HG03175 (cell line): ENCODE results near the gene PSD.
A peak's percentile ranks its signal among the peaks of the same experiment; 100 is the strongest.
"Not testable (repeated sequence)": the region's sequence is repeated elsewhere in the genome, so short reads cannot be mapped to it uniquely, and the experiment has no call there.

Experiments
- ATAC-seq: cut with Tn5 transposase; IDR thresholded peaks from one replicate; pipeline ENCODE4 v1.9.1; 2021; ENCODE audit warnings: mild to moderate bottlenecking, moderate library complexity; ENCODE audit not compliant: unreplicated experiment

The PSD gene

DNA sequence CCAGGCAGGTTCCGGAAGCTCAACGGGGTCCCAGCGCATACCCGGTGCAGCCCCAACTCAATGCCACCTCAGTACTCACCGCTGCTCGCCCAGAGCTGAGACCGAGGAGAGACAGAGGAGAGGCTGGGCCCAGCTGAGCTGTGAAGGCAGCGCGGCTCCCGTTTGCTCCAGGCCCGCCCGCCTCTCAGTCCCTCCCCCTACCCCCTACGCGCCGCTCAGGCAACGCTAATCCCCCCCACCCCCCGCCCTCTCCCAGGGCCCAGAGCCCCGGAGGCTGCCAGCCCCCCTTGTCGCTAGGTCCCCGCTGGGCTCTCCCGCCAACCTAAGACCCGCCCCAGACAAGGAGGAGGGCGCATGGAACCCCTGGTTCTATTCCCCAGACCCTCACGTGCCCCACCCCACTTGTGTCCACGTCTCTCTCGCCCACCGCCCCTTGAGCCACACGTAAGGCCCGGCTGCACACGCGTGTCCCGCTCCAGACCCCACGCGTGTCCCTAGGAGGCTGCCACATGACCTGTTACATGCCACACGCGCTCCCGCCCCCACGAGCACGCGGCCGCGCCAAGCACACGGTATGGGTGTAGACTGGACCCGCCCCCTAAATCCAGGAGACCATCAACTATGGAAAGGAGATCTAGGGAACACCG, at the start of gene PSD:
Gene PSD, minus strand, starts transcription at position 164 of the 647 bp plus-strand sequence. CDS start 1,747 bp downstream, outside the sequence.
- ATAC-seq: no peak

DNA sequence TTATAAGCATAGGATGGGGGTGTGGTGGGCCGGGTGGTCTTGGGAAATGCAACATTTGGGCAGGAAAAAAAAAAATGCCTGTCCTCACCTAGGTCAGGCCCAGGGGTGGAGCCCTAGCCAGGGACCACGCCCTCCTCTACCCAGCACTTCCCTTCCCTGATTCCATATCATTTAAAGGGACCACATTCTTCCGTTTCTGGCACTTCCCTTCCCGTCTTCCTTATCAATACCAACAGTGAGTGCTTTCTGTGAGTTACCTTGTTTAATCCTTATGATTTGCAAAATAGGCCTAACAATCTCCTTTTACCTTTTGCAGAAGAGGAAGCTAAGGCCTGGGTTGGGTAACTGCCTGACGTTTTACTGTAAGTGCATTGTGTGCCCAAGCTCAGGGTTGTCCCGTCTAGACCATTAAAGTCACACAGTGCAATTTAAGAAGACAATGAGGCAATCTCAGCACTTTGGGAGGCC, 49.4 kb upstream of the PSD start:
- ATAC-seq: no peak

DNA sequence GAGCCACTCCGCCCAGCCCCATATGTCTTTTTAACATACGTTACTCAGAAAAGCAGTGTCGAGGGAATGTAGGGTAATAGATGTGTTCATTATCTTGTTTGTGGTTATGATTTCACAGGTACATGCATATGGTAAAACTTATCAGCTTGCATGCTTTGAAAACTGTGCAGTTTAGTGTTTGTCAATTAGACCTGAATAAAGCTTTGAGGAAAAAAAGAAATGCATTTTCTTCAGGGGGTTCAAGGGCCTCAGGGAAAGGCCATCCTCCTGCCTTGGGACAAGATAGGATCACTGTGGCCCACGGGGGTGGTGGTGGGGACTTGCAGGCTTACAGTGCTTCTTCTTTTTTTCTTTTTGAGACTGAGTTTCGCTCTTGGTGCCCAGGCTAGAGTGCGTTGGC, 48.7 kb upstream of the PSD start:
- ATAC-seq: no peak

DNA sequence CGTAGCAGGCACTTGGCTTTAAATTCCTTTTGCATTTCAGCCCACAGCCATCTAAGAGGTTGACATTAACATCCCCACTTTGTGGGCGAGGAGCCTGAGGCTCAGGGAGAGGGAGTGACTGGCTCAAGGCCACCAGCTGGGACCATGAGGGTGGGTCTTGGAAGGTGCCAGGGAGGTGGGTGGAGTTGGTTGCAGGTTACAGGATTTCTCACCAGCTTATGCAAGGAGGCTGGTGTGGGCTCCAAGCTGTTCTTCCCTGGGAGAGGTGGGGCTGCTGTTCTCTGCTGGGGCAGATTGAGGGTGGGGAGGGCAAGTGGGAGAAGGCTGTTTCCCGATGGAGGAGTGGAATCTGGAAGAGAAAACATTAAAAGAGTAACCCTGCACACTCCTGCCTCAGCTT, 46.9 kb upstream of the PSD start:
- ATAC-seq: no peak

DNA sequence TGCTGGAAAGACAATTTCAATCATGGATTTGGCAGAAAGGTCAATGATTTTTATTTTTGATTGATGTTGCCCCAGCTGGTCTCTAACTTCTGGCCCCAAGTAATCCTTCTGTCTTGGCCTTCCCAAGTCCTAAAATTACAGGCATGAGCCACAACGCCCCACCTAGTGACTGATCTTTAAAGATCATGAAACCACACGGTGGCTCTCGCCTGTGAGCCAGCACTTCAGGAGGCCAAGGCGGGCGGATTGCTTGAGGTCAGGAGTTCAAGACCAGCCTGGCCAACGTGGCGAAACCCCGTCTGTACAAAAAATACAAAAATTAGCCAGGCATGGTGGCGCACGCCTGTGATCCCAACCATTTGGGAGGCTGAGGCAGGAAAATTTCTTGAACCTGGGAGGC, 45.4 kb upstream of the PSD start:
- ATAC-seq: no peak

DNA sequence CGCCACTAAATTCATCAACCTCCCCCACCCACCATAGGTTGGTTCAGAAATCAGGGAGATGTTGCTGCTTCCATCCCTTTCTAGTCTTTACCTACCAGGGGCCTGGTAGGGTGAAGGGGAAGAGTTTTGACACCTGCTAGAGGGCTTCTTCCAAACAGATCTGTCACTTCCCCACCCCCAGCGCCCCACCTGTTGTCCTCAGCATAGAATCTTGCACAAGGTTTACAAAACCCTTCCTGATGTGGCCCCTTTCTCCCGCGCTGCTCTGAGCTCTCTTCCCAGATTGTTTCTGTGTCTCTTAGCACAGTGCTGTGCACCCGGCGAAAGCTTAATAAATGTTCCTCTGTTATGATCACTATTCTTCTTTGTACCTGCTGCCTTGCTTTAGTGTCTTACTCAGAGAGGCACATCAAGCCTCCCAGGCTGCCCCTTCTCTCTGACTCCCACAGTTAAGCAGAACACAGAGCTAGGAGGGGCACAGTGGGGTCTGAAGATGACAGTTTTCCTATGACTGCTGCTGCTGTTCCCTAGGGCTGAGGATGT, 44.0 kb upstream of the PSD start:
- ATAC-seq: no peak

DNA sequence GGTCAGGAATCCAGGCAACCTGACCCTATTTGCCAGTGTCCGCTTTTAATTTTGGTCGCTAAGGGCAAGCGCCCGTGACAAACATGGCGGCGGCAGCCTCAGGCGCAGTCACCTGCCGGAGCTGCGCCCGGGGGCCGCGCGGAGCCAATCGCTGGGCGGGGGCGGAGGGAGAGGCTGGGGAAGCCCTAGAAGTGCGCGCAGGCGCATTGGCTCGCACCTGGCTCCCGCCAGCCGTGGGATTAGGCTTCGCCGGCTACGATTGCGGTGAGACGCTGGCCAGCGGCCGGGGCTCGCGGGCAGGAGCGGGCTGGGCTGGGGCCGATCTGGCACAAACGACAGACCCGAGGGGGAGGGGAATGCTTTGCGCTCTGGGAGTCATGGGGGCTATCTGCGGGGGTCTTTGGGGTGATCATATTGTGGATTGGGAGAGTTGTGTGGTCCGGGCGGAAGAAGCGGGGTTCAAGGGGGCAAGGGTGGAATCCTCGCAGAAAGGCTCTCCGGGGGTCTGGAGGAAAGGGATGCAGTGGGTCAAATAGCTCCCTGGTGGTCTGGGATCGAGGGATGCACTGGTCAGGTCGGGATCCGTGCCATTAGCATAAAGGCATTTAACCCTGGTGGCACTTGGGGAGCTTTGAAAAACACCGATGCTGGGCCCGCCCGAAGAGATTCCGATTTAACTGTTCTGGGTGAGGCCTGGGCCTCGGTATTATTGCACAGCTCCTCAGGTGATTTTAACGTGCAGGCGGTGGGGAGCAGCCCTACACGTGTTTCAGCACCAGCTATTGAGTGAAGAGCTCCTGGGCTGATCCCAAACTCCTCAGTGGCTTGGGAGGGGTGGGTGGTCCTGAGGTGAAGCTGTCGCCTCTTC, 42.8 kb upstream of the PSD start:
- peak; percentile 86 for ATAC-seq

DNA sequence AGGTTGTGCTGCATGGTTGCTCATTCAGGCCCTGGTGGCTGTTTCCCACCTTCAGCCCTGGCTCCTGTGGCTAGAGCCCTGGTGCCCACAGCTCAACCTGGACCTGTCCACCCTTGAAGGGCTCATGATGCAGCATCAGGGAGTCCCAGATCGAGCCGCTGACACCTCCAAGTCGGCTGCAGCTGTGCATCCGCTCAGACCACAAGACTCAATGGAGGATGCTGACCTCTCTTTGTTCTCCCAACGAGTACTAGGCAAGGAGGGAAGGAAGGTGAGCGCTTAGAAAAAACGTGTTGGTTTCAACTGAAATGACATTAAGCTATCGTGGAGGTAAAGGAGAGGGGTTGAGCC, 42.2 kb upstream of the PSD start:
- ATAC-seq: peak; percentile 27

DNA sequence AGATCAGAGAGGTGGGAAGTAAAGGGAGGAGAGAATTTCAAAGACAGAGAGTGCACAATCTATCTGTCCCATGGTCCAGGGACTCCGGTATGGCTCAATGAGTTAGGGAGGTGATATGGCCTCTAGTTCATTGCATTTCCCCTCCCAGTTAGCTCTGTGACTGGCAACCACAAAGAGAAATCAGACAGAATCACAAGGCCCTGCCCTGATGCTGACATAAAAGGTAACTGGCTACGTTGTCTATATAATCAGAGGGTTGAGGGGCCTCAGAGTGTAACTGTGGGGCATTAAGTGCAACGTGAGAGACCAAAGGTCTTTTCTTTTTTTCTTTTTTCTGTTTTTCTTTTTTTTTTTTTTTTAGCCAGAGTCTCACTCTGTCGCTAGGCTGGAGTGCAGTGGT, 40.1 kb upstream of the PSD start:
- ATAC-seq: no peak

DNA sequence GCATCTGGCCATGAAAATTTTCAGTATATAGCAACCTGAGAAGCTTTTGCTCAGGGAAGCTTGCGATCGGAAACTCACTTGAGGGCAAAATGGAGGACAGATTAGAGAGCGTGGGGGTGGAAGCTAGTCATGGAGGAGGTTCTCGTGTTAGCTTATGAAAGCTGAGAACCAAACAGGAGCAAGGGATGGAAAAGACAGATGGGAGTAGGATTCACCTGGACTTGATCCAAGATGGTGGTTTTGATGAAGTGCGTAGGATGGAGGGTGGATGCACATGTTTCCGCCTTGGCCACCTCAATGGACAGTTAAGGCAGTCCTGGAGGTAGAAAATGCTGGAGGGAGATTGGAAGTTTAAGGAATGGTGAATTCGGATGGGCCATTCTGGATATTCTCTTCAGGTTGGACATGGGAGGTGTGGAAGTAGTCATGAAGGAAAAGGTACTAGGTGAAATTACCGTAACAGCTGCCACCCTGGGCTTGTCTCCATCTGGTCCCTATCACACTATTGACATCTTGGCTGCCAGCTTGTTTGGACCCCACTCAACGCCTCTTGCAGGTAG, 39.1 kb upstream of the PSD start:
- no peak for ATAC-seq

DNA sequence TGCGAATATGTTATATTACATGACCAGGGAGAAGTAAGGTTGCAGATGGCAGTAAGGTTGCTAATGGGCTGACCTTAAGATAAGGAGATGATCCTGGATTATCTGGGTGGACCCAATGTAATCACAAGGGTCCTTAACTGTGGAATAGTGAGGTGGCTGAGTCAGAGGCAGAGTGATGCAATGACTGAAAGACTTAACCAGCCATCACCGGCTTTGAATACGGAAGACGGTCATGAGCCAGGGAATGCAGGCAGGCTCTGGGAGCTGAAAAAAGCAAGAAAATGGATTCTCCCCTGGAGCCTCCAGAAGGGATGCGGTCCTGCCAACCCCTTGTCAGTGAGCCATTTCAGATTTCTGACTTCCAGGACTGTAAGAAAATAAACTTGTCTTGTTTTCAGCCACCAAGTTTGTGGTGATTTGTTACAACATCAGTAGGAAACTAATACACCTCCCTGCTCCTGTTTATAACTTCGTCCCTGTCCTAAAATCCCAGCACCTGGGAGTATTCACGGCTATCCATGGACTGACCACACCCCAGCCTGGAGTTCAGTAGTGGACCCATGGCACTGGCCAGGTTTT, 37.4 kb upstream of the PSD start:
- ATAC-seq: no peak

DNA sequence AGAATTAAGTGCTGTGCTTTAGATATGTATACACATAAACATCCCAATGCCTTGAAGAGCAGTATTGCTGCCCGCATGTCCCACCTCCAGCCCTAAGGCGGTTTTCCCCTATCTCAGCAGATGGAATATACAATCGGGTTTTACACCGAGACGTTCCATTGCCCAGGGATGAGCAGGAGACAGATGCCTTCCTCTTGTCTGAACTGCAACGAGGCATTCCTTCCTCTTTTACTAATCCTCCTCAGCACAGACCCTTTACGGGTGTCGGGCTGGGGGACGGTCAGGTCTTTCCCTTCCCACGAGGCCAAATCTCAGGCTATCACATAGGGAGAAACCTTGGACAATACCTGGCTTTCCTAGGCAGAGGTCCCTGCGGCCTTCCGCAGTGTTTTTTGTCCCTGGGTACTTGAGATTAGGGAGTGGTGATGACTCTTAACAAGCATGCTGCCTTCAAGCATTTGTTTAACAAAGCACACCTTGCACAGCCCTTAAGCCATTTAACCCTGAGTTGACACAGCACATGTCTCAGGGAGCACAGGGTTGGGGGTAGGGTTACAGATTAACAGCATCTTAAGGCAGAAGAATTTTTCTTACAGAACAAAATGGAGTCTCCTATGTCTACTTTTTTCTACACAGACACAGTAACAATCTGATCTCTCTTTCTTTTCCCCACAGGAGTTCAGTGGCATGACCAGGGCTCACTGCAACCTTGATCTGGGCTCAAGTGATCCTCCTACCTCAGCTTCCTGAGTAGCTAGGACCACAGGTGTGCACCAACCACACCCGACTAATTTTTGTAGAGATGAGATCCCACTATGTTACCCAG, 36.3 kb upstream of the PSD start:
- ATAC-seq: not testable (repeated sequence)

DNA sequence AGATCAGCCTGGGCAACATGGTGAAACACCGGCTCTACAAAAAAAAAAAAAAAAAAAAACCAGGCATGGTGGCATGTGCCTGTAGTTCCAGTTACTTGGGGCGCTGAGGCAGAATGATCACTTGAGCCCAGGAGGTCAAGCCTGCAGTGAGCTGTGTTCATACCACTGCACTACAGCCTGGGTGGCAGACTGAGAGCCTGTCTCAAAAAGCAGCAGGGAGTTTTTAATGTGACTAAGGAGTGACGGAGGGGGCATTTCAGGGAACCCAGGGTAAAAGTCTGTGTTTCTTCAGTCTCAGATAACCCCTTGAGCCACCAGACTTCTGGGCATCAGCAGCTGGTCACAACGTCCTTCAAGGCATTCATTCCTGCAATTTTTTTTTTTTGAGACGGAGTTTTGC, 34.9 kb upstream of the PSD start:
- no peak for ATAC-seq

DNA sequence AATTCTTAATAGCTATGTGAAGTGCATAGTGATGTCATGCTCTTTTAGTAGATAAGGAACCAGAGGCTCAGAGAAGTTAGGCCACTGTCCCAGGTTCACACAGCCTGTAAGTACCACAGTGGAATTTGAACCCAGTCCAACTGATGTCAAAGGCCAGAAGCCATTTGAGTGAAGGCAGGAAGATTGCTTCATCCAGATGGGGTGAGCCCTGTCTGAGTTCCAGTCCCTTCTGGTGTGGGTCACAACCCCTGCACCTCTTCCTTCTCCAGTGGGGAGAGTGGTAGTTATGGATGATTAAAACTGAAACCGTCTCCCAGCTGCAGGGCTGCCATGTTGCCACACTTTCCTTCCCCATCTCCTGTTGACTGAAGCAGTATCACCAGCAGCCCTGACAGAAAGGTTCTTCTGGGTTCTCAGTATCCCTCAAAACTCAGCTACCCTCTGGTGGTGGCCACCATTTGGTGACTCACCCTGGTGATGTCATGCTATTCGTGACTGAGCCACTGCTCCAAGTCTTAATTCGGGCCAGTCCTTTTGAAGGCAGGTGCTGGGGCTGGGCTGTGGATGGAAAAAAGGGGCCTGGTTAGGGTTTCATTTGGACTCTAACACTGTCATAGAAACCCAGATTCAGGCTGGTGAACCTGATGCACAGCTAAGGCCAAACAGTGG, 34.2 kb upstream of the PSD start:
- no peak for ATAC-seq

DNA sequence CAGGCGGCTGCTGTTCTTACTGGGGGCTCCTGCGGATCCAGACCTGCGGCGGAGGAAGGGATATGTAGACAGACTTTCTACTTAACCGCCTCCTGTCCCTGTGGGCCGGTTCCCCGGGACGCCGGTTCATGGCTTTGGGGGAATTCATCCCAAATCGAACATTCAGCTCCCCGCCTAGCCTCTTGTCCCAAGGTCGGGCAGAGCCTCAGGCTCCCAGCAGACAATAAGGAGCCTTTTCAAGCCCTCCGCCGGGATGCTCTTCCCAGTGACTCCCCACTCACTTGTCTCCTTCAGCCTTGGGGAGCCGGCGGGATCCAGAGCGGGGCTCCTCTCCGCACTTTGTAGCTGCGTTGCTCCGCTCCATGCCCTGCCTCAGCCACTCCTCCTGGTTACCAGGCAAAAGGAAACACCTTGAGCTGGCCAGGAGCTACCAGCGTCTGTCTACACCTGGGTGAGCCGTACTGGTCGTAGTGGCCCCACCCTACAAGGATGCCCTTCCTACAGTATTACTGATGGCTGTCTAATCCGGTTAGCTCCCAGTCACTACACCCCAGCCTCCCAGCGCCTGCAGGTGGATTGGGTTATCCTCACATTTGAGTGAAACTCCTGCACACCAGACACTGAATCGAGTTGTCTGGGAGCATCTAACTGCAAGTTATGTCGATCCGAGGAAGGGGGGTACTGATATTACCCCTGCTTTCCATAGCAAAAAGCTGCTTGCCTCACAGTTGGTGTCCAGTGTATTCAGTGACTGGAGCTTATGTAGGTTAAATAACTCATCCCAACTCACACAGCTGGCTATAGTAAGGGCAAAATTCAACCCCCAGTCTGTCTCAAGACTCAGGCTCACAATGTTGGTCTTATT, 32.8 kb upstream of the PSD start, which contains the start of gene C10orf95:
Gene C10orf95, minus strand, starts transcription at position 439 of the 865 bp plus-strand sequence. CDS start 450 bp downstream, outside the sequence.
- ATAC-seq: no peak

DNA sequence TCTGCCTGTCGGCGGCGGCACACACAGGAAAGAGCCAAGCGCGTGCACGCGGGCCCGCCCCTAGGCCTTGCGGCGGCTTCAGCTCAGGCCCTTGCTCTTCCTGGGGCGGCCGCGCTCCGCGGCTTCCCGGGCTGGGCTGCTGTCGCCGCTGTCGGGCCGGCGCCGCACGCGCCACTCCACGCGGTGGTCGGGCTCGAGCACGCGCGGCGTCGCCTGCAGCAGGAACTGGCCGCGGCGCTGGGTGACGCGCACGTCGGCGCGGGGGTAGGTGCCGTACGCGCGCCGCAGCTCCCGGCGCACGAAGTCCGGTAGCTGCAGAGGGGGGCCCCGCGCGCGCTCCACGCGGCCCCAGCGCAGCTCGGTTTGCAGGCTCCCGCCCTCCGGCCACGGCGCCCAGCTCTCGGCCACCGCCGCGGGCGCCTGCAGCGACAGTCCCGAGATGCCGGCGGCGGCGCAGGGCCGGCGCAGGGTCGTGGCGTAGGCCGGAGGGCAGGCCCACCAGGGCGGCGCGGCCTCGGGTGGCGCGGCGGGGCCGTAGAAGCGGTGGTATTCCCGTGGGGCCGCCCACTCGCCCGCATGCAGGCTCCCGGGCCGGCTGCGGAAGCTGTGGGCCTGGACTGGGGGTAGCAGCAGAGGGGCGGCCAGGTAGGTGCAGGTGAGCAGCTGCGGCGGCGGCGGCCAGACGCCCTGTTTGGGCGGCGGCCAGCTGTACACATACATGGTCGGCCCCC, 32.0 kb upstream of the PSD start:
- ATAC-seq: peak; percentile 79

DNA sequence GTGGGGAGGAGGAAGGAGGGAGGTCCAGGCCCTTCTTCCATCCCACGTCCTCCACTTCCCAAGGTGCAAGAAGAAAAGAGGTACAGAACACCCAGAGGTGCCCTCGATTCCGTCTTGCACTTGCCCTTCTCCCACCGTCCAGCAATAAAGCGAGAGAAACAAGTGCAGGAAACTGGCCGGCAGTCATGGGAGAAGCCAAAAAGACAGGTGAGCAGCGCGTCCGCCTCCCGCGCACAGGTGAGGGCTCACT, 31.5 kb upstream of the PSD start:
- ATAC-seq: no peak

DNA sequence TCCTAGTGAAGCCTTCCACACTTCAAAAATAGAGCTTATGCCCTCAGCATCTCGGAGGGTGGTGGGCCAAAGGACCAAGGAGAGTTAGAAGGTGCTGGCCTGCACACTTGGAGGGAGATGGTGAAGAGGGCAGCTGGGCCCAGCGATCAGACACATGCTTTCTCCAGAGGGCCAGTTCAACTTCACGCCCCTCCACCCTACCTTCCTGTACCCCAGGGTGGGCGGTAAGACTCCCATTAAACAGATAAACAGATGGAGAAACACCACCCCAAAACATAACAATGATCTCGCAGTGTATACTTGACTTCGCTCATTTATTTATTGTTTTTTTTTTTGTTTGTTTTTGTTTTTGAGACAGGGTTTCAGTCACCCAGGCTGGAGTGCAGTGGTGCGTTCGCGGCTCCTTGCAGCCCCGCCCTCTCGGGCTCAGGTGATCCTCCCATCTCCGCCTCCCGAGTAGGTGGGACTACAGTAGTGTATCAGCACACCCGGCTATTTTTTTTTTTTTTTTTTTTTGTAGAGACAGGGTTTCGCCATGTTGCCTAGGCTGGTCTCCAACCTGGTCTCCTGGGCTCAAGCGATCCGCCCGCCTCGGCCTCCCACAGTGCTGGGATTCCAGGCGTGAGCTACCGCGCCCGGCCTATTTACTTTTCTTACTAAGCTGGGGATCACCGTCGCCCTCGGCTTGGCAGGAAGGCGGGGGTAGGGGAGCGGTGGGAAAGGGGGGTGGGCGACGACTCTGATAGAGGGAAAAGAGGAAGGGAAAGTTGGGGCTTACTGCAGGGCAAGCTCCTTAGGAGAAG, 30.9 kb upstream of the PSD start:
- peak; percentile 57 for ATAC-seq
